Peyer's patch (tissue), 4 donors: ENCODE measurements around the gene YIPF1.

ENCODE experiments used
- POLR2A ChIP-seq, 2 donors: fragments of 450-650 bp; IDR thresholded peaks; one replicate each; pipeline ENCODE4 v1.5.1; 2017; ENCODE audit warnings: antibody characterized with exemption in 2 of 2, mild to moderate bottlenecking in 2 of 2, moderate library complexity in 2 of 2
- TF ChIP-seq, protein P1 (sequence below), 6 experiments: fragments of 450-650 bp in 4 of 6; fragments of 200-600 bp in 2 of 6; sonication (generic) in 1 of 6; IDR thresholded peaks; one replicate each; pipeline ENCODE4 v1.5.1; 2017 to 2019; ENCODE audit warnings: antibody characterized with exemption in 6 of 6, mild to moderate bottlenecking in 3 of 6, moderate library complexity in 1 of 6

DNA sequence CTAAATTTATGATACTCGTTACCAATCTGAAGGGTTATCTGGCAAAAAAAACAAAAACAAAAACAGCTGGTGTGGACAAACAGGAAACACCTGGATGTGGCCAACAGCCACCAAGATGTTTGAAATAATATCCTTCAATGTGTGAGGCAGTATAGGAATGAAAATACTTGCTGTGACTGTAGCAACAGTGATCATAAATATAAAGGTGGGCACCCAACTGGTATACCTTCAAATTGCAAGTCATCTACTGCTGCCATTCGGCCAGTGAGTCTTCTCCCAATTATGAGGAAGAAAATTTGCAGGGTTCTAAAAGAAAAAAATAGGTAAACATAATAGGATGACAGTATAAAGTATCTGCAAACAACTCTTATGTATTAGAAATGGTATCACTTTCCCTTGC, 916 bp downstream of the YIPF1 start:
- TF ChIP-seq, protein P1, sequence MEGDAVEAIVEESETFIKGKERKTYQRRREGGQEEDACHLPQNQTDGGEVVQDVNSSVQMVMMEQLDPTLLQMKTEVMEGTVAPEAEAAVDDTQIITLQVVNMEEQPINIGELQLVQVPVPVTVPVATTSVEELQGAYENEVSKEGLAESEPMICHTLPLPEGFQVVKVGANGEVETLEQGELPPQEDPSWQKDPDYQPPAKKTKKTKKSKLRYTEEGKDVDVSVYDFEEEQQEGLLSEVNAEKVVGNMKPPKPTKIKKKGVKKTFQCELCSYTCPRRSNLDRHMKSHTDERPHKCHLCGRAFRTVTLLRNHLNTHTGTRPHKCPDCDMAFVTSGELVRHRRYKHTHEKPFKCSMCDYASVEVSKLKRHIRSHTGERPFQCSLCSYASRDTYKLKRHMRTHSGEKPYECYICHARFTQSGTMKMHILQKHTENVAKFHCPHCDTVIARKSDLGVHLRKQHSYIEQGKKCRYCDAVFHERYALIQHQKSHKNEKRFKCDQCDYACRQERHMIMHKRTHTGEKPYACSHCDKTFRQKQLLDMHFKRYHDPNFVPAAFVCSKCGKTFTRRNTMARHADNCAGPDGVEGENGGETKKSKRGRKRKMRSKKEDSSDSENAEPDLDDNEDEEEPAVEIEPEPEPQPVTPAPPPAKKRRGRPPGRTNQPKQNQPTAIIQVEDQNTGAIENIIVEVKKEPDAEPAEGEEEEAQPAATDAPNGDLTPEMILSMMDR (IDR thresholded peaks at IDR 0.05): no peak
- TF ChIP-seq POLR2A (IDR thresholded peaks at IDR 0.05): no peak
